ENCODE results near the gene LAMA2. TPM values are rescaled to one million over a fixed set of nuclear protein-coding genes. Genes with fewer than 3 reads are reported as not detected.

Gene LAMA2
- polyA plus RNA-seq, 3 donors, result not detected

DNA sequence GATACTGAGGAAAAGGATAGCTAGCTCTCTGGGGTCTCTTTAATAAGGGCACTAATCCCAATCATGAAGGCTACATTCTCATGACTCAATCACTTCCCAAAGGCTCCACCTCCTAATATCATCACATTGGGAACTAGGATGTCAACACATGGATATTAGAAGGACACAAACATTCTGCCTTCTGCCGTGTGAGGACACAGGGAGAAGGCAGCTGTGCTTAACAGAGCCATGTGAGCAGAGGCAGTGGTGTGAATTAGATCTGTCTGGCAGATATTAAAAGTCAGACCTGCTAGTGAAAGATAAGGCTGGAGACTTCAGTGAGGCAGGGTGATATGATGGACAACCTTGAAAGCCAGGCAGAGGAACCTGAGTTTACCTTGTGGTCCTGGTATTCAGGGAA is 485.1 kb downstream of the LAMA2 start:
- intact Hi-C loops (cut with micrococcal nuclease), result no loop called here
- TF ChIP-seq, protein P1, sequence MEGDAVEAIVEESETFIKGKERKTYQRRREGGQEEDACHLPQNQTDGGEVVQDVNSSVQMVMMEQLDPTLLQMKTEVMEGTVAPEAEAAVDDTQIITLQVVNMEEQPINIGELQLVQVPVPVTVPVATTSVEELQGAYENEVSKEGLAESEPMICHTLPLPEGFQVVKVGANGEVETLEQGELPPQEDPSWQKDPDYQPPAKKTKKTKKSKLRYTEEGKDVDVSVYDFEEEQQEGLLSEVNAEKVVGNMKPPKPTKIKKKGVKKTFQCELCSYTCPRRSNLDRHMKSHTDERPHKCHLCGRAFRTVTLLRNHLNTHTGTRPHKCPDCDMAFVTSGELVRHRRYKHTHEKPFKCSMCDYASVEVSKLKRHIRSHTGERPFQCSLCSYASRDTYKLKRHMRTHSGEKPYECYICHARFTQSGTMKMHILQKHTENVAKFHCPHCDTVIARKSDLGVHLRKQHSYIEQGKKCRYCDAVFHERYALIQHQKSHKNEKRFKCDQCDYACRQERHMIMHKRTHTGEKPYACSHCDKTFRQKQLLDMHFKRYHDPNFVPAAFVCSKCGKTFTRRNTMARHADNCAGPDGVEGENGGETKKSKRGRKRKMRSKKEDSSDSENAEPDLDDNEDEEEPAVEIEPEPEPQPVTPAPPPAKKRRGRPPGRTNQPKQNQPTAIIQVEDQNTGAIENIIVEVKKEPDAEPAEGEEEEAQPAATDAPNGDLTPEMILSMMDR (IDR thresholded peaks at IDR 0.05), result no peak
- Histone ChIP-seq H3K27me3 (ENCODE audit: control insufficient read depth in 2 of 2, insufficient read depth in 2 of 2, low read length in 2 of 2) (no peaks in the 10 kb centered on the region), H2AFZ (ENCODE audit: insufficient read depth, low read depth, low read length, poor library complexity, severe bottlenecking) (no peak overlapping the region), H3K9me3 (replicated peaks in 1 of 2; ENCODE audit: control insufficient read depth in 1 of 2, insufficient read depth in 1 of 2, low read length in 2 of 2) (no peaks in the 10 kb centered on the region), H3K4me2 (replicated peaks; ENCODE audit: extremely low read depth, low read length, poor library complexity, severe bottlenecking) (no peak overlapping the region), H4K20me1 (ENCODE audit: insufficient read depth, low read length) (no peaks in the 10 kb centered on the region), H3K27ac (ENCODE audit: low read depth in 1 of 2, low read length in 2 of 2) (no peak overlapping the region), H3K79me2 (ENCODE audit: insufficient read depth, low read length) (no peaks in the 10 kb centered on the region), H3K4me3 (replicated peaks in 1 of 3; ENCODE audit: low read depth in 2 of 3, low read length in 3 of 3) (no peak overlapping the region), H3K9ac (ENCODE audit: insufficient read depth, low read length, poor library complexity, severe bottlenecking) (no peak overlapping the region), H3K36me3 (replicated peaks in 1 of 2; ENCODE audit: control insufficient read depth in 1 of 2, insufficient read depth in 2 of 2, low read length in 2 of 2) (no peaks in the 10 kb centered on the region), H3K4me1 (ENCODE audit: control insufficient read depth in 1 of 2, insufficient read depth in 2 of 2, low read length in 2 of 2) (no peaks in the 10 kb centered on the region)
- H3K27me3 Mint-ChIP-seq (ENCODE audit: low read depth in 3 of 3), result peaks cover 0 to 6% (median 2%) of the 10 kb centered on the region in 3 donors
- H3K36me3 Mint-ChIP-seq, result no peaks in the 10 kb centered on the region
- 63% methylated on average over 1 of the region's 1 CpG for WGBS (ENCODE audit: insufficient coverage)
- H3K27ac Mint-ChIP-seq, result no peak overlapping the region
- peaks cover 0 to 2% (median 0%) of the 10 kb centered on the region in 7 donors for H3K9me3 Mint-ChIP-seq
- DNase-seq, result no peak
- no peak overlapping the region for H3K4me3 Mint-ChIP-seq
- no peaks in the 10 kb centered on the region for H3K4me1 Mint-ChIP-seq

DNA sequence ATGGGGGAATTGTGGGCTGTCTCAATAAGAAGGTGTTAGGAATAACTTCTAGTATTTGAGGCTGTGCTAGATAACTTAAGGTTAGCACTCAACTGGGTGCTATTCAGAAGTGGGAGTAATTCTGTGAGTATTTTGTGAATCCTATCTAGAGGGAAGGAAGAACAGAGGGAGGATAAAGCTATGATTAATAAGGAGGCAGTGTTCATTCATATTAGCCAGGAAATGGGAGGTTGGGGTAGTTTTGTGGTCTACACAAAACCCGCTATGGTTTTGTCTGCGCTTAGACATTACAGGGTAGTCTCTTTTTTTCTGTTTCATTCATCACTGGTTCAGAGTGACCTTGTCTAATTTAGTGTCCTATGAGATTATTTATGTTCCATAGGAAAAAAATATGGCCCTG is 486.0 kb downstream of the LAMA2 start:
- H3K4me1 ChIP-seq (ENCODE audit: control insufficient read depth in 1 of 2, insufficient read depth in 2 of 2, low read length in 2 of 2), result no peaks in the 10 kb centered on the region
- H3K79me2 ChIP-seq (ENCODE audit: insufficient read depth, low read length), result no peaks in the 10 kb centered on the region
- H3K4me2 ChIP-seq (replicated peaks; ENCODE audit: extremely low read depth, low read length, poor library complexity, severe bottlenecking), result no peak overlapping the region
- H3K36me3 Mint-ChIP-seq, result no peaks in the 10 kb centered on the region
- TF ChIP-seq, protein P1 (IDR thresholded peaks at IDR 0.05), result no peak
- H3K36me3 ChIP-seq (replicated peaks in 1 of 2; ENCODE audit: control insufficient read depth in 1 of 2, insufficient read depth in 2 of 2, low read length in 2 of 2), result no peaks in the 10 kb centered on the region
- intact Hi-C loops (cut with micrococcal nuclease), result no loop called here
- H3K27ac Mint-ChIP-seq, result no peak overlapping the region
- DNase-seq, result no peak
- no peaks in the 10 kb centered on the region for H3K4me1 Mint-ChIP-seq
- no peaks in the 10 kb centered on the region for H4K20me1 ChIP-seq (ENCODE audit: insufficient read depth, low read length)
- no peak overlapping the region for H3K9ac ChIP-seq (ENCODE audit: insufficient read depth, low read length, poor library complexity, severe bottlenecking)
- peaks cover 0 to 6% (median 2%) of the 10 kb centered on the region in 3 donors for H3K27me3 Mint-ChIP-seq (ENCODE audit: low read depth in 3 of 3)
- no peaks in the 10 kb centered on the region for H3K27me3 ChIP-seq (ENCODE audit: control insufficient read depth in 2 of 2, insufficient read depth in 2 of 2, low read length in 2 of 2)
- no peak overlapping the region for H3K4me3 ChIP-seq (replicated peaks in 1 of 3; ENCODE audit: low read depth in 2 of 3, low read length in 3 of 3)
- WGBS (ENCODE audit: insufficient coverage), result no CpG with 5 or more reads among the region's 2 CpGs
- no peak overlapping the region for H2AFZ ChIP-seq (ENCODE audit: insufficient read depth, low read depth, low read length, poor library complexity, severe bottlenecking)
- H3K4me3 Mint-ChIP-seq, result no peak overlapping the region
- no peak overlapping the region for H3K27ac ChIP-seq (ENCODE audit: low read depth in 1 of 2, low read length in 2 of 2)
- no peaks in the 10 kb centered on the region for H3K9me3 ChIP-seq (replicated peaks in 1 of 2; ENCODE audit: control insufficient read depth in 1 of 2, insufficient read depth in 1 of 2, low read length in 2 of 2)
- peaks cover 0 to 2% (median 0%) of the 10 kb centered on the region in 7 donors for H3K9me3 Mint-ChIP-seq
